B cell (primary cell): ENCODE results near the gene DSP. TPM values are rescaled to one million over a fixed set of nuclear protein-coding genes. Genes with fewer than 3 reads are reported as not detected.

Experiments used
- ATAC-seq: fragments of 200-7000 bp; cut with Tn5 transposase; one replicate; pipeline ENCODE4 v1.10.0; 2021; ENCODE audit warnings: low read depth, mild to moderate bottlenecking, moderate number of reproducible peaks, moderate library complexity
- CTCF ChIA-PET: fragments of 350-600 bp; sonication (Branson Sonifier 250); formaldehyde crosslinking; loops from one replicate; lab custom pipeline; 2021; ENCODE audit warnings: antibody characterized with exemption, inconsistent platforms; lab: Charles Lee
- POLR2A ChIA-PET: fragments of 350-600 bp; sonication (Branson Sonifier 250); formaldehyde crosslinking; loops from one replicate; lab custom pipeline; 2021; ENCODE audit warnings: antibody characterized with exemption; lab: Charles Lee
- DNase-seq: peaks from one replicate; pipeline ENCODE4 v3.0.0; 2013
- H2AFZ ChIP-seq: 2 replicates; pipeline ENCODE4 v1.6.1; 2012; ENCODE audit warnings: mild to moderate bottlenecking, low read depth, low read length; ENCODE audit not compliant: insufficient read depth, poor library complexity, severe bottlenecking
- H3K27ac ChIP-seq, 2 donors: 1 replicate in 1 of 2; 2 replicates in 1 of 2; pipeline ENCODE4 v1.5.1; 2012 to 2013; ENCODE audit warnings: low read length in 2 of 2, mild to moderate bottlenecking in 2 of 2, moderate library complexity in 1 of 2
- H3K27me3 ChIP-seq, 4 experiments: fragments of 200-600 bp in 1 of 4; sonication (generic) in 1 of 4; replicated peaks in 1 of 4; 1 replicate in 2 of 4; 2 replicates in 2 of 4; pipeline versions ENCODE4 v1.6.1 to v1.7.0; 2013 to 2016; ENCODE audit warnings: low read length in 3 of 4, mild to moderate bottlenecking in 2 of 4, mixed read lengths in 1 of 4, moderate library complexity in 1 of 4; ENCODE audit not compliant: insufficient read depth in 4 of 4, control insufficient read depth in 3 of 4; ENCODE audit errors: control extremely low read depth in 1 of 4
- H3K36me3 ChIP-seq, 2 experiments: replicated peaks in 1 of 2; 1 replicate in 1 of 2; 2 replicates in 1 of 2; pipeline versions ENCODE4 v1.6.1 to v1.7.1; 2013; ENCODE audit warnings: low read length in 1 of 2; ENCODE audit not compliant: insufficient read depth in 2 of 2, control insufficient read depth in 1 of 2; ENCODE audit errors: control extremely low read depth in 1 of 2, extremely low read depth in 1 of 2
- H3K4me1 ChIP-seq, 2 donors: fragments of 200-600 bp in 1 of 2; sonication (generic) in 1 of 2; 1 replicate in 1 of 2; 2 replicates in 1 of 2; pipeline versions ENCODE4 v1.5.1 to v1.6.1; 2013 to 2017; ENCODE audit warnings: low read length in 2 of 2; ENCODE audit not compliant: control insufficient read depth in 2 of 2, insufficient read depth in 2 of 2
- H3K4me2 ChIP-seq: replicated peaks from 2 replicates; pipeline ENCODE3; 2012; ENCODE audit warnings: mild to moderate bottlenecking, low read depth, low read length; ENCODE audit not compliant: poor library complexity, severe bottlenecking
- H3K4me3 ChIP-seq, 5 experiments: fragments of 200-600 bp in 1 of 5; sonication (generic) in 1 of 5; 1 replicate in 3 of 5; 2 replicates in 2 of 5; pipeline versions ENCODE4 v1.5.1 to v1.7.0; 2011 to 2016; ENCODE audit warnings: low read length in 4 of 5, mild to moderate bottlenecking in 4 of 5, low read depth in 2 of 5, control low read depth in 1 of 5, moderate library complexity in 1 of 5; ENCODE audit not compliant: insufficient read depth in 1 of 5; ENCODE audit errors: control extremely low read depth in 1 of 5, extremely low read depth in 1 of 5
- H3K79me2 ChIP-seq: fragments of 200-600 bp; sonication (generic); one replicate; pipeline ENCODE4 v1.6.0; 2016; ENCODE audit warnings: low read length; ENCODE audit not compliant: control insufficient read depth, insufficient read depth
- H3K9ac ChIP-seq: fragments of 200-600 bp; sonication (generic); 2 replicates; pipeline ENCODE4 v1.6.1; 2017; ENCODE audit warnings: mild to moderate bottlenecking, low read length, moderate library complexity
- H3K9me3 ChIP-seq, 3 donors: one replicate each; pipeline versions ENCODE4 v1.6.1 to v1.7.1; 2013; ENCODE audit warnings: low read length in 2 of 3; ENCODE audit not compliant: control insufficient read depth in 2 of 3, insufficient read depth in 1 of 3; ENCODE audit errors: control extremely low read depth in 1 of 3
- H4K20me1 ChIP-seq: 2 replicates; pipeline ENCODE4 v1.6.0; 2012; ENCODE audit warnings: mild to moderate bottlenecking, low read length; ENCODE audit not compliant: insufficient read depth, control insufficient read depth, poor library complexity, severe bottlenecking
- H3K27ac Mint-ChIP-seq: one replicate; pipeline ENCODE4 v1.8.0; 2021; ENCODE audit warnings: mixed read lengths
- H3K27me3 Mint-ChIP-seq: one replicate; pipeline ENCODE4 v1.8.0; 2021; ENCODE audit warnings: mixed read lengths
- H3K4me1 Mint-ChIP-seq: one replicate; pipeline ENCODE4 v1.8.0; 2021; ENCODE audit warnings: mixed read lengths
- H3K4me3 Mint-ChIP-seq: one replicate; pipeline ENCODE4 v1.8.0; 2021; ENCODE audit warnings: mixed read lengths
- H3K9me3 Mint-ChIP-seq: one replicate; pipeline ENCODE4 v1.8.0; 2022; ENCODE audit warnings: mixed read lengths; ENCODE audit not compliant: insufficient read depth
- CTCF ChIP-seq: fragments of 200-600 bp; IDR thresholded peaks from one replicate; pipeline ENCODE4 v1.8.0; 2022; ENCODE audit warnings: antibody characterized with exemption, mild to moderate bottlenecking
- EZH2 ChIP-seq: IDR thresholded peaks from 2 replicates; pipeline ENCODE4 v1.6.1; 2012; ENCODE audit warnings: borderline replicate concordance, low read depth, mild to moderate bottlenecking, moderate library complexity, low read length; ENCODE audit not compliant: insufficient read depth, poor library complexity, severe bottlenecking
- WGBS: methylation state at CpG from one replicate; pipeline ENCODE4 v1.1.5; 2013; ENCODE audit warnings: missing lambda C conversion rate; ENCODE audit not compliant: insufficient coverage; 5-methylcytosine and 5-hydroxymethylcytosine counted together
- intact Hi-C: fragments of 100-400 bp; cut with micrococcal nuclease; formaldehyde crosslinking; loops from one replicate; pipeline ENCODE4 v1.10.0; 2022
- polyA plus RNA-seq: library from polyadenylated mRNA; depleted of rRNA; stranded (reverse); fragments of >200 nt; gene quantifications from 2 replicates; pipeline ENCODE4 v1.2.3, GENCODE V29; 2012
- total RNA-seq, 2 donors: library from RNA; stranded (reverse); fragments of 120-200 nt in 1 of 2; gene quantifications; 1 replicate in 1 of 2; 2 replicates in 1 of 2; pipeline versions ENCODE4 v1.2.3 to v1.2.4, GENCODE V29; 2013 to 2022

The DSP gene
- total and polyA plus RNA-seq, 2 donors (not counting 1 experiment from before 2014, with no cell fraction given): not detected

DNA sequence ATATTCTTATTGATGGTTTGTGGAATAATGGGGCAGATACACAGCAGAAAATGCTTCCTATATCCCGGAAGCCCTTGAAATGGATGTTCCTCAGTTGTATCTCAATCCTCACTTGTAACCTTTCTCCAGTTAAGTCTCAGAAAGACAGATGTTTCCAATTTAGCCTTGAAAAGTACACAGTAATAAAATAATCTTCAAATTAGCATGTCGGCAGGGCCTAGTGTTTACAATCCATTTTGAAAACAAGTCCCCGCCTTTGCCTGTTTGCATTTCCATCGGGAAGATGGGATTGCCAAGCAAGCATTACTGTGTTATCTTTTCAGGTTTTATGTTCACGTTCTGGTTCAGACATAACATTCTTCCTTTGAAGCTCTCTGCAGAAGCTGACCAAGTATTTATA lies 90.0 kb downstream of the DSP start:
- no peak overlapping the region for H3K27ac ChIP-seq
- H3K9ac ChIP-seq: no peak overlapping the region
- no peak overlapping the region for H2AFZ ChIP-seq
- no peaks in the 10 kb centered on the region for H4K20me1 ChIP-seq
- no peaks in the 10 kb centered on the region for H3K9me3 Mint-ChIP-seq
- intact Hi-C loops: no loop called here
- H3K4me1 ChIP-seq: no peaks in the 10 kb centered on the region
- H3K4me1 Mint-ChIP-seq: no peaks in the 10 kb centered on the region
- ChIA-PET CTCF (no interaction called here), POLR2A (no interaction called here)
- H3K27ac Mint-ChIP-seq: no peak overlapping the region
- DNase-seq (no peak), ATAC-seq (no peak)
- H3K27me3 Mint-ChIP-seq: peaks cover 20% of the 10 kb centered on the region
- 100% methylated on average over 3 of the region's 5 CpGs for WGBS
- no peak overlapping the region for H3K4me3 Mint-ChIP-seq
- no peak for TF ChIP-seq CTCF
- TF ChIP-seq EZH2: no peak
- no peaks in the 10 kb centered on the region for H3K36me3 ChIP-seq
- no peak overlapping the region for H3K4me2 ChIP-seq
- H3K9me3 ChIP-seq: peaks cover 0 to 3% (median 0%) of the 10 kb centered on the region in 3 donors
- no peaks in the 10 kb centered on the region for H3K79me2 ChIP-seq
- no peak overlapping the region for H3K4me3 ChIP-seq
- H3K27me3 ChIP-seq: peaks cover 0 to 3% (median 0%) of the 10 kb centered on the region in 4 experiments

- POLR2A ChIA-PET: no interaction called here
- Histone ChIP-seq H3K27me3 (peaks cover 0 to 3% (median 0%) of the 10 kb centered on the region in 4 experiments), H3K36me3 (no peaks in the 10 kb centered on the region), H3K79me2 (no peaks in the 10 kb centered on the region), H4K20me1 (no peaks in the 10 kb centered on the region), H3K4me3 (no peak overlapping the region), H3K27ac (no peak overlapping the region), H3K9ac (no peak overlapping the region), H3K4me2 (no peak overlapping the region), H3K9me3 (peaks cover 0 to 3% (median 0%) of the 10 kb centered on the region in 3 donors), H2AFZ (no peak overlapping the region), H3K4me1 (no peaks in the 10 kb centered on the region)
- H3K27ac Mint-ChIP-seq: no peak overlapping the region
- no peaks in the 10 kb centered on the region for H3K9me3 Mint-ChIP-seq
- no peak overlapping the region for H3K4me3 Mint-ChIP-seq
- H3K4me1 Mint-ChIP-seq: no peaks in the 10 kb centered on the region
- TF ChIP-seq EZH2 (no peak), CTCF (no peak)
- DNase-seq (no peak), ATAC-seq (no peak)
- WGBS: 86% methylated on average over 8 of the region's 9 CpGs
- H3K27me3 Mint-ChIP-seq: peaks cover 25% of the 10 kb centered on the region
- intact Hi-C loops: no loop called here
- CTCF ChIA-PET: no interaction called here
Observed at GRCh38 chr6:7632501-7633290, 91.2 kb downstream of the DSP start.
